D341Med (cell line): ENCODE data around the gene SYNE2.
A peak's percentile ranks its signal among the peaks of the same experiment; 100 is the strongest.

Experiments used
- DNase-seq: peaks from one replicate; pipeline ENCODE4 v3.0.0; 2012; ENCODE audit warnings: low spot score

SYNE2 gene

GRCh38 chr14:64217834-64218233, 365.0 kb downstream of the SYNE2 start:
- no peak for DNase-seq

DNA sequence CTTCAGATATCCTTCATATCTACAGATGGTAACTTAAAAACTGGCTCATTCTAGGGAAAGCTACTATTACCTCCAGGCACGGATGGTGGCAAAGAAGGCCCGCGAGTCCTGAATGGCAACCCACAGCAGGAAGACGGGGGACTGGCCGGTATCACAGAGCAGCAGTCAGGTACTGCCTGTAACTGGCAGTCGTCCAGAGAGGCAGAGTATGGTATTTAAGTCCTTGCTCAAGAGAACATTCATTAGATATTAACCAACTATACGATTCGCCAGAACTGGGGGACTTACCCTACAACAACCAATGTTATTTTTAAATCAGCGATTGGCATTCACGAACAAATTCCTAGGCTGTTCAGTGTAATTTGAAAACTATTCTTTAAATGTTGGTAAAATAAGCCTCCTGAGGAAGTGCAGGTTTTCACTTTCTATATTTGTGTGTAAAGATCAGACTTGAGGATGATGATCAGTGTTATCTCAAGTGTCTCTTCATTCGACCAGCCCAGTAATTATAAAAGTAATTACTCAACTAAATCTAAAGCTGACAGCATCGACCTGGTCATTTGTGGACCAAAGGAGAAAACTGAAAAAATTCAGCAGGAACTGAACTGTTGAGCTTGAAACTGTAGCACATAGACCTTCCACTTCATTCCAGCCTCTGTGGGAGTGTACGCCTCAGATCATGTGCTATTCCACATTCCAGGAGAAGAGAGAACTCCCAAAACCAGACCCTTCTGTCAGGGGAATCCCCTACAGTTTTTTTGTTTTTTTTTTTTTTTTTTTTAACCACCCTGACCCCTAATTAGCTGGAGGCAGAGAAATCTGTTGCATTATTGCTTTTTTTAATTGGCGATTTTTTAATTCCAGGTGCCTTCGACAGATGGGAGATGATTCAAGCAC, 365.8 kb downstream of the SYNE2 start:
- DNase-seq: no peak

- no peak for DNase-seq
These were observed 367.3 kb downstream of the SYNE2 start for GRCh38 chr14:64220056-64220455.

- DNase-seq: no peak
These were observed 367.7 kb downstream of the SYNE2 start for GRCh38 chr14:64220466-64220865.

GRCh38 chr14:64221391-64222003, 368.7 kb downstream of the SYNE2 start:
- no peak for DNase-seq

DNA sequence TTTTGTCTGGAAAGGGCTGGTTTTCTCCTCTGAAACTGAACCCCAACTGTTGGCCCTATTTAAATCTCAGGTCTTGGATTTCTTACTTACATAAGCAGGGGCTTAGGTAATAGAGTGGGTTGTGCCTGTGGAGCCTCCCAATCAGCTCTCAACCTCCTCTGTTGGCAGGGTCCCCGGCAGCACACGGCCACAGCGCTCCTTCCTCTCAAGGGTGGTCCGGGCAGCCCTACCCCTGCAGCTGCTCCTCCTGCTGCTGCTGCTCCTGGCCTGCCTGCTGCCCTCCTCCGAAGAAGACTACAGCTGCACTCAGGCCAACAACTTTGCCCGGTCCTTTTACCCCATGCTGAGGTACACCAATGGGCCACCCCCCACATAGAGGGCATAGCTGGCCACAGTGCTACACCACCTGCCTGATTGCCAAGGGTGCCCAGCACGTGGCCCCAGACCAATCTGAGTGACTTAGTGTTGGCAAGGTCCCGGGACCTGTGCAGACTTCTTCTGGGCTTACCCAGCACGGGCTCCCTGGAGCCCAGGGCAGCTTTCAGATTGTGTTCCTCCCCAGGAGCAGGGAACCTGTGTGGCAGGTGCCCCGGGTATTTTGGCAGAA, 372.4 kb downstream of the SYNE2 start:
- no peak for DNase-seq

- DNase-seq: no peak
These were observed 375.1 kb downstream of the SYNE2 start for GRCh38 chr14:64227856-64228255.

DNA sequence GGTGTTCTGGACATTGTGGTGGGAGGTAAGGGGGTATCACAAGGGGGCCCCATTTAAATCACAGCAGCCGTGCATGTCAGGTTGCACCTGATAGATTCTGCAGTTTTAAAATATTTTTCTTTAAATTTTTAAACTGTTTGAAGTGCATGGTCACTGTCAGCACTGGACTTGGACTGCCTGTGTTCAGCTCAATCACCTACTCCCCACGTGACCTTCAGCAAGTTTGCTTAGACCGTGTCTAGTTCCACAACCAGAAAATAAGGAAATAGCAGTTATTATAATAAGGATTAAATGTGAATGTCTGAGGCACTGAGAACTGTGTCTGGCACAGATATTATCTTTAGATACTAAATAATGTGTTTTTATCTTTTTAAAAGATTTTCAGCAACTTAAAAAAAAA, 376.7 kb downstream of the SYNE2 start:
- no peak for DNase-seq

DNA sequence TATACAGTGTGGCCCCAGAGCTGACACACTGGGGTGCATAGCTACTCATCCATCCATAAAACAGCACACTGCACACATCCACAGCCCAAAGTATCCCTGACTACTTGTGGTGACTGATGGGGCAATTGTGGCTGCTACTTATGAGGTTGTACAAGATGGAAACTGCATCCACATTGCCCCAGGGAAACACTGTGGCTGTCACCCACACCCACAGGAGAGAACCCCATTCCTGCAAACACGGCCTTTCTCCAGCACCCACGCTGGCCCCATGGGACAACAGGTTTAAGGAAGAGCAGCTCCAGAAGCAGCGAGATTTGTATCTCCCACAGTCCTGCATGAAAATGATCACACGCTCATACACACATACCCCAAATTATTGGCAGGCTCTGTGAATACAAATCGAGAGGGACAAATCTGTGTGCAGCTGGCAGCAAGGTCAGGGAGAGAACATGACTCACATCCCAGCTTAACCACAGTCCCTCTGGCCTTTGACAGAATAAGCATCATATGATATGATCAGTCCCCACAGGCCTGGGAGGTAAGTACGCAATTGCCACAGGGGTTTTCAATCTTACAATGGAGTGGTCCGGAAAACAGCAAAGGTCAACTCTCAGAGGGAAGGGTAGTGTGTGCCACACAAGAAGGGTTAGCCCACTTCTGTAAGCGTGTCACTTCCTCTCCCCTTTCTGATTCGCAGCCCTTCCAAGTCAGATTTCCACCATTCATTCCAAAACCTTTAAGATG, 379.5 kb downstream of the SYNE2 start:
- no peak for DNase-seq

- DNase-seq: no peak
These were observed 380.1 kb downstream of the SYNE2 start for GRCh38 chr14:64232944-64233343.

GRCh38 chr14:64233531-64234190, 380.9 kb downstream of the SYNE2 start:
- DNase-seq: no peak

- DNase-seq: peak; percentile 71
These were observed 382.3 kb downstream of the SYNE2 start for GRCh38 chr14:64234877-64235651.

DNA sequence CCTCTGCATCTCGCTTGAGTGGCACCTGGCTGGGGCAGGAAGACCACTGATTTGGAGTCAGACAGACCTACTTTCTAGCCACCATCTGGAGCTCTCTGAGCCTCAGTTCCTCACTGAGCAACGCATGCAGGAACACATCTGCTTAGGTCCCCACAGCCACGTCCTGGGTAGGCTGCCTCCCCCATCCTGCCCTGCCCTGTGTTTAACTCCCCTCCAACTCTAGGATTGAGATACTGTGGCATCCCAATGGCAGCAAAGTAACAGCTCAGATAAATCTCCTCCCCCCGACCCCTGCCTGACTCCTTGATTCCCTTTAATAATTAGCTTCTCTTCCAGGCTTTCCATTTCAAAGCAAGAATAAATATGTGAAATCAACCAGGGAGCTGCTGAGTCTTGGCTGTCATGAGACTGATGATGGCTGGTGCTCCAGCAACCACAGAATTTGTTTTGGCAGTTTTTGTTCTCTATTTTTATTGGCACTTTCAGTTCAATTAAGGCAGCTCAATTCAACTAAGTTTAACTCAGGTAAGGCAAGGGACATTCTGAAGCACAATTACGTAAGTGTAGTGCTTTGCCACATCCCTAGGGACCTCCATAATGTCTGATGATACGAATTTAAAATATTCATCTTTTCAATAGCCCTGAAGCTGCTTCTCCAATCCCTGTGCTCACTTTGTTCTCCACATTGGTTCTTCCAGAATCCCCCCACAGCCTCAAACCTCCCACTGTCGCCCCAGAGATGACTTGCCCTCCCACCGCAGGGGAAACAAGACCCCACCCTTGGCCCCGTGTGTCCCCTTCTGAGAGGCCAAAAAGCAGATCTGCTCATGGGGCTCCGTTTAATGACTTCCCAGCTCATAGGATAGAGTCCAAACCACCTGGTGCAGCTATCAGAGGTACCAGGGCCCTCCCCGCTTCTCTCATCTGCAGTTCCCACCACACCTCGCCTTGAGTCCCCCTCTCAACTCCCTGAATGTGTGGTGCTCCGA, 383.1 kb downstream of the SYNE2 start:
- no peak for DNase-seq

DNA sequence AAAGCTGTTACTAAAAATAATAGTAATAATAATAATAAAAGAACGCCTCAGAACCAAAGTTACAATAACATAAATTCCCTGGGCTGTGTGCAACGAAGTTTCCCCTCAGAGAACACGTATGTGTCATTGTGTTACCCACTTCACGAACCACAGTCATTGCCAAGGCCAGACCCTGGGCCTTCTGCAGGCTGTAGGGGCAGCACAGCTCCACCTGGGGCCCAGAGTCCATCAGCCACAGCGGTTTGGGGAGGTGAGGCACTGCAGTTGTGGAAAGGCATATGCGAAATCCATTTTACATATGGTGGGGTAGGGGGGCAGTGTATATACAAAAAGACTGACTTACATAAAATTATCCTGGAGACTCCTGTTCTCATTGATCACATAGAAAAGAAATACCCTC, 385.2 kb downstream of the SYNE2 start:
- DNase-seq: no peak

DNA sequence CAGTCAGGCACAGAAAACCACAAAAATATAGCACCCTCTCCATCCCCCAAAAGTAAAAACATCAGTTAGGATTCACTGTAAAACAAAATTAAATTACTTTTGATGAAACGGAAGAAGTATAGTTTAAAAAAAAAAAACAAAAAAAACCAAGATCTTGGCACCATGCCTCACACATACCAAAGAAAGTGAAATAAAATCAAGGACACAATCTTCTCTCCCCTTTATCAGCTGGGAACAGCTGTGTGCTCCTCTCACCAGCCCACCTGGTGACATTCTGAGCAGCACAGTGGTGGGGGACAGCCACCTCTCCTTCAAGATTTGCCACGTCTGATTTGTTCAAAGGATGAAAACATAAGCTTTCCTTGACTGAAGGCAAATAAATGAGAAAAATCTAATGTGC, 385.8 kb downstream of the SYNE2 start:
- no peak for DNase-seq

DNA sequence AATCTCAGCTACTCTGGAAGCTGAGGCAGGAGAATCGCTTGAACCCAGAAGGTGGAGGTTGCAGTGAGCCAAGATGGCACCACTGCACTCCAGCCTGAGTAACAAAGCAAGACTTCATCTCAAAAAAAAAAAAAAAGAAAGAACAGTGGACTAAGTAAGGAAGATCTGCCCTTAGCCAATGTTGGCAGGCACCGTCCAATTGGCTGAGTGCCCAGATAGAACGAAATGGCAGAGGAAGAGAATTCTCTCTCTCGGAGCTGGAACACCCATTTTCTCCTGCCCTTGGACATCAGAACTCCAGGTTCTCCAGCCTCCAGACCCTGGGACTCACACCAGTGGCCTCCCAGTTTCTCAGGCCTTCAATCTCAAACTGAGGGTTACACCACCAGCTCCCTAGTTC, 391.5 kb downstream of the SYNE2 start:
- no peak for DNase-seq

DNA sequence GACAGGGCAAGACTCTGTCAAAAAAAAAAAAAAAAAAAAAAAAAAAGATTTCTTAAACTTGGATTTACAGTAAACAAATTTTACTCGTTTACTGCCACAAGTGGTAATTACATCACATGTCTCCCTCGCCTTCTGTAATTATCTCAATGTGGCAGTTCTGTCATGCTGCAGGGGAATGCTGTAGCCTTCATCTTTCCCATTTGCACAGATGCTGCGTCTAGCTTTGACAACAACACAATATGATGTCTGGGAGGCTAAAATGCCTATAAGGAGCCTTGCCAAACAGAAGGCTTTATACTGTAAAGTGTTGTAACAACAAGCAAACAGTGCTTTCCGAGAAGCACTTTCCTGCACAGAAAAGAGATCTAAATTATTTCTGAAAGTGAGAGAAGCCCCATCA, 392.7 kb downstream of the SYNE2 start:
- no peak for DNase-seq

DNA sequence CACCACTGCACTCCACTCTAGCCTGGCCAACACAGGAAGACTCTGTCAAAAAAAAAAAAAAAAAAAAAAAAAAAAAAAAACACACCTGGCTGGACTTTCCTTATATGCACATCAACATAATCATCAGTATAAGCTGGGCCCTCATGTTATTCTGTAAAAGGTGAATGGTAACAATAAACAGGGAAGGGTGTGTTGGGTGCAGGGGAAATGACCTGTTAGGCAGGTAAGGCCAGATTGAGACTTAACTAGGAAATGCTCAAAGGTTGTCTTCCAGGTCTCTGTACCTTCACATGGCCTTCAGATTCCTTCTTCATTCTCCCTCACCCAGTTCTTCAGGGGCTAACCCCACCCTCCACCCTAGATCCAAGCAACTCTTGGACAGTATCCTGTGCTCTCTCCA, 393.9 kb downstream of the SYNE2 start:
- DNase-seq: no peak

GRCh38 chr14:64247195-64247594, 394.4 kb downstream of the SYNE2 start:
- DNase-seq: no peak

- no peak for DNase-seq
These were observed 395.9 kb downstream of the SYNE2 start for GRCh38 chr14:64248689-64249088.
